Testis (tissue), 2 donors: ENCODE results near the gene EFCAB10.

Source experiments
- POLR2A ChIP-seq: fragments of 450-650 bp; IDR thresholded peaks from one replicate; pipeline ENCODE4 v1.6.1; 2017; ENCODE audit warnings: antibody characterized with exemption, mild to moderate bottlenecking, moderate library complexity
- TF ChIP-seq, protein P1 (sequence below), 3 experiments: fragments of 450-650 bp in 2 of 3; fragments of 200-600 bp in 1 of 3; sonication (generic) in 1 of 3; IDR thresholded peaks; one replicate each; pipeline ENCODE4 v1.5.1; 2016 to 2019; ENCODE audit warnings: antibody characterized with exemption in 3 of 3, mild to moderate bottlenecking in 2 of 3, moderate library complexity in 1 of 3

DNA sequence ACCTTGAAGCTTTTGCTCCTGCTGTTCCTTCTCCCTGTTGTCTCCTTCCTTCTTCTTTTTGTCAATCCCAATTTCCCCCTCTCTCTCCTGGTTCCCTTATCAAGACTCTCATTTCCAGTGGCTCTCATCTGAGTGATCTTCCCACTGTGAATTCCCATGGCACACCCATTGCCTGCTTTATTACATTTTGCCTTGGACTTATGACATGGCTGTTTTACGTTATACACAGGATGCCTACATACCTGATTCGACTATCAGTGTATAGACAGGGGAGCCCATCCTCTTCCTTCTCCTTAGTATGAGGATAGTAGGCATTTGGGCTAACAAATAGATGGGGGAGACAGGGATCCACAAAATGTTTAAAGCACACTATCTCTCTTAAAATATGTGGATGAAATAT, 39.9 kb upstream of the EFCAB10 start:
- no peak for TF ChIP-seq POLR2A
- TF ChIP-seq, protein P1, sequence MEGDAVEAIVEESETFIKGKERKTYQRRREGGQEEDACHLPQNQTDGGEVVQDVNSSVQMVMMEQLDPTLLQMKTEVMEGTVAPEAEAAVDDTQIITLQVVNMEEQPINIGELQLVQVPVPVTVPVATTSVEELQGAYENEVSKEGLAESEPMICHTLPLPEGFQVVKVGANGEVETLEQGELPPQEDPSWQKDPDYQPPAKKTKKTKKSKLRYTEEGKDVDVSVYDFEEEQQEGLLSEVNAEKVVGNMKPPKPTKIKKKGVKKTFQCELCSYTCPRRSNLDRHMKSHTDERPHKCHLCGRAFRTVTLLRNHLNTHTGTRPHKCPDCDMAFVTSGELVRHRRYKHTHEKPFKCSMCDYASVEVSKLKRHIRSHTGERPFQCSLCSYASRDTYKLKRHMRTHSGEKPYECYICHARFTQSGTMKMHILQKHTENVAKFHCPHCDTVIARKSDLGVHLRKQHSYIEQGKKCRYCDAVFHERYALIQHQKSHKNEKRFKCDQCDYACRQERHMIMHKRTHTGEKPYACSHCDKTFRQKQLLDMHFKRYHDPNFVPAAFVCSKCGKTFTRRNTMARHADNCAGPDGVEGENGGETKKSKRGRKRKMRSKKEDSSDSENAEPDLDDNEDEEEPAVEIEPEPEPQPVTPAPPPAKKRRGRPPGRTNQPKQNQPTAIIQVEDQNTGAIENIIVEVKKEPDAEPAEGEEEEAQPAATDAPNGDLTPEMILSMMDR (IDR thresholded peaks at IDR 0.05): no peak
